HepG2 (cell line): Measurements from ENCODE around the gene TSR1. TPM values are rescaled to one million over a fixed set of nuclear protein-coding genes. Genes with fewer than 3 reads are reported as not detected.

Experiments used
- HDAC1 ChIP-seq: sonication (generic); formaldehyde crosslinking; IDR thresholded peaks from 2 replicates; pipeline ENCODE4 v1.5.1; 2020; ENCODE audit warnings: mild to moderate bottlenecking, missing genetic modification reagents
- HNRNPK ChIP-seq: fragments of 200-400 bp; formaldehyde crosslinking; IDR thresholded peaks from 2 replicates; pipeline ENCODE4 v1.6.1; 2018; ENCODE audit warnings: low read length, low read depth, moderate library complexity, mild to moderate bottlenecking; ENCODE audit not compliant: poor library complexity, severe bottlenecking
- IKZF4 ChIP-seq: sonication (generic); formaldehyde crosslinking; IDR thresholded peaks from 2 replicates; pipeline ENCODE4 v1.5.1; 2020; ENCODE audit warnings: borderline replicate concordance, mild to moderate bottlenecking, low read depth, missing genetic modification reagents; ENCODE audit errors: not compliant biosample characterization
- PRDM10 ChIP-seq: sonication (generic); formaldehyde crosslinking; IDR thresholded peaks from 2 replicates; pipeline ENCODE4 v1.4.0; 2020; ENCODE audit warnings: low read depth, missing genetic modification reagents
- RBFOX2 ChIP-seq: fragments of 200-400 bp; formaldehyde crosslinking; IDR thresholded peaks from 2 replicates; pipeline ENCODE4 v1.6.1; 2017; ENCODE audit warnings: low read depth, mild to moderate bottlenecking, low read length
- SIX4 ChIP-seq: sonication (generic); formaldehyde crosslinking; IDR thresholded peaks from 2 replicates; pipeline ENCODE4 v1.4.0; 2020; ENCODE audit warnings: missing genetic modification reagents
- SPEN ChIP-seq: sonication (generic); formaldehyde crosslinking; IDR thresholded peaks from 2 replicates; pipeline ENCODE4 v1.5.1; 2020; ENCODE audit warnings: low read depth, mild to moderate bottlenecking, missing genetic modification reagents
- TBX3 ChIP-seq: fragments of 450-650 bp; IDR thresholded peaks from 2 replicates; pipeline ENCODE4 v1.6.1; 2017; ENCODE audit warnings: antibody characterized with exemption, mild to moderate bottlenecking, inconsistent platforms, borderline replicate concordance
- ZBTB7B ChIP-seq: sonication (generic); formaldehyde crosslinking; IDR thresholded peaks from 2 replicates; pipeline ENCODE4 v1.4.0; 2020; ENCODE audit warnings: missing genetic modification reagents
- ZNF317 ChIP-seq: sonication (generic); formaldehyde crosslinking; IDR thresholded peaks from 2 replicates; pipeline ENCODE4 v1.5.0; 2020; ENCODE audit warnings: mild to moderate bottlenecking, missing genetic modification reagents
- ZNF549 ChIP-seq: sonication (generic); formaldehyde crosslinking; IDR thresholded peaks from 2 replicates; pipeline ENCODE4 v1.5.0; 2020; ENCODE audit warnings: missing genetic modification reagents
- ZNF550 ChIP-seq: sonication (generic); formaldehyde crosslinking; IDR thresholded peaks from 2 replicates; pipeline ENCODE4 v1.4.0; 2020; ENCODE audit warnings: mild to moderate bottlenecking, missing genetic modification reagents, borderline replicate concordance
- ZNF570 ChIP-seq: sonication (generic); formaldehyde crosslinking; IDR thresholded peaks from 2 replicates; pipeline ENCODE4 v1.4.0; 2020; ENCODE audit warnings: mild to moderate bottlenecking, missing genetic modification reagents, borderline replicate concordance
- ZNF639 ChIP-seq: conservative IDR thresholded peaks from 2 replicates; pipeline ENCODE4 v1.6.1; 2018; ENCODE audit warnings: missing genetic modification reagents
- ZNF674 ChIP-seq: sonication (generic); formaldehyde crosslinking; IDR thresholded peaks from 2 replicates; pipeline ENCODE4 v1.5.0; 2020; ENCODE audit warnings: low read depth, mild to moderate bottlenecking, missing genetic modification reagents
- ZNF850 ChIP-seq: sonication (generic); formaldehyde crosslinking; conservative IDR thresholded peaks from 2 replicates; pipeline ENCODE4 v1.9.0; 2021; ENCODE audit warnings: mild to moderate bottlenecking, missing genetic modification reagents
- polyA plus RNA-seq, 8 experiments: library from polyadenylated mRNA; depleted of rRNA in 3 of 8; stranded (reverse) in 7 of 8; unstranded in 1 of 8; fragments of >200 nt; fragmentation: Illumina TruSeq in 4 of 8; extraction: Trizol in 4 of 8; gene quantifications; 2 replicates each; pipeline versions ENCODE4 v1.2.1 to v1.2.3, GENCODE V29; 2011 to 2016; ENCODE audit warnings: low read depth in 4 of 8, missing spikeins in 1 of 8, mixed read lengths in 1 of 8; ENCODE audit not compliant: insufficient read depth in 1 of 8
- total RNA-seq, 5 experiments: library from RNA; depleted of rRNA; stranded (reverse); fragments of >200 nt; fragmentation: Illumina TruSeq; extraction: Trizol; gene quantifications; 2 replicates each; pipeline ENCODE4 v1.2.3, GENCODE V29; 2016; ENCODE audit warnings: low read depth in 1 of 5
- TF ChIP-seq, protein P1 (sequence below): sonication (generic); formaldehyde crosslinking; IDR thresholded peaks from 2 replicates; pipeline ENCODE4 v1.5.1; 2020; ENCODE audit warnings: mild to moderate bottlenecking, missing genetic modification reagents, moderate library complexity
- TF ChIP-seq, protein P2 (sequence below): sonication (generic); formaldehyde crosslinking; IDR thresholded peaks from 2 replicates; pipeline ENCODE4 v1.4.0; 2020; ENCODE audit warnings: missing genetic modification reagents, low read depth, mild to moderate bottlenecking, borderline replicate concordance

Gene TSR1
- total and polyA plus RNA-seq, 2 of the 13 experiments (the other 11 are each of a cell fraction or from before 2014, with no cell fraction given), result 7.1 to 65.8 TPM

DNA sequence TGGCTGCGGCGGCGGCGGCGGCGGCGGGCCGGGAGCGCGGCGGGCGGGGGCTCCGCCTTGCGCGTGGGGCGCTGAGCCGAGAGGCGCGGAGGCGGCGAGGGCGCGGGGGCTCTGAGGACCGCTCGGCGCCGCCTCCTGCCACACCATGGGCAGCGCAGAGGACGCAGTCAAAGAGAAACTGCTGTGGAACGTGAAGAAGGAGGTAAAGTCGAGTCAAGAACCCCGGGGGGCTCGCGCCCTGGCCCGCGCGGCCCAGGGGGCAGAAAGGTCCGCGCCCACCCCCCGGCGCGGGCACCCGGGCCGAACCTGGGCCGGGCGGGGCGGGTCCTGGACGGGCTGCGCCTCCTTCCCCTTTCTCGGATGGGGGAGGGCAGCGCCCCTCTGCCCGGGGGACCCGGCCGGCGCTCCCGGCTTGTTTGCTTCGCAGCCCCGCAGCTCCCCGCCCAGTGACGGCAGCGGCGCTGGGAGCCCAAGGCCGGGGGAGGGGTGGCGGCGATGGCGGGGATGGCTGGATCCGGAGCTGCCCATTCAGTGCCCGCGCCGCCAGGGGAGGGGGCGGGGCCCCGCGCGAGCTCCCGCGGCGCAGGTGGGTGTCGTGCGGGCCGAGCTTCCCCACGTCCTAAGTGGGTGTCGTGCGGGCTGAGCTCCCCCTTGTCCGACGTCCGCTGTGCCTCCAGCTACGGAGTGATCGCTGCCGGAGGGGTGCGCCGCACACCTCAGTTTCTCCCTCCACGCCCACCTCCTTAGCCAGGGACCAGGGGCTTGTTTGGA lies 1.5 kb upstream of the TSR1 start (continued):
- TF ChIP-seq, protein P1, sequence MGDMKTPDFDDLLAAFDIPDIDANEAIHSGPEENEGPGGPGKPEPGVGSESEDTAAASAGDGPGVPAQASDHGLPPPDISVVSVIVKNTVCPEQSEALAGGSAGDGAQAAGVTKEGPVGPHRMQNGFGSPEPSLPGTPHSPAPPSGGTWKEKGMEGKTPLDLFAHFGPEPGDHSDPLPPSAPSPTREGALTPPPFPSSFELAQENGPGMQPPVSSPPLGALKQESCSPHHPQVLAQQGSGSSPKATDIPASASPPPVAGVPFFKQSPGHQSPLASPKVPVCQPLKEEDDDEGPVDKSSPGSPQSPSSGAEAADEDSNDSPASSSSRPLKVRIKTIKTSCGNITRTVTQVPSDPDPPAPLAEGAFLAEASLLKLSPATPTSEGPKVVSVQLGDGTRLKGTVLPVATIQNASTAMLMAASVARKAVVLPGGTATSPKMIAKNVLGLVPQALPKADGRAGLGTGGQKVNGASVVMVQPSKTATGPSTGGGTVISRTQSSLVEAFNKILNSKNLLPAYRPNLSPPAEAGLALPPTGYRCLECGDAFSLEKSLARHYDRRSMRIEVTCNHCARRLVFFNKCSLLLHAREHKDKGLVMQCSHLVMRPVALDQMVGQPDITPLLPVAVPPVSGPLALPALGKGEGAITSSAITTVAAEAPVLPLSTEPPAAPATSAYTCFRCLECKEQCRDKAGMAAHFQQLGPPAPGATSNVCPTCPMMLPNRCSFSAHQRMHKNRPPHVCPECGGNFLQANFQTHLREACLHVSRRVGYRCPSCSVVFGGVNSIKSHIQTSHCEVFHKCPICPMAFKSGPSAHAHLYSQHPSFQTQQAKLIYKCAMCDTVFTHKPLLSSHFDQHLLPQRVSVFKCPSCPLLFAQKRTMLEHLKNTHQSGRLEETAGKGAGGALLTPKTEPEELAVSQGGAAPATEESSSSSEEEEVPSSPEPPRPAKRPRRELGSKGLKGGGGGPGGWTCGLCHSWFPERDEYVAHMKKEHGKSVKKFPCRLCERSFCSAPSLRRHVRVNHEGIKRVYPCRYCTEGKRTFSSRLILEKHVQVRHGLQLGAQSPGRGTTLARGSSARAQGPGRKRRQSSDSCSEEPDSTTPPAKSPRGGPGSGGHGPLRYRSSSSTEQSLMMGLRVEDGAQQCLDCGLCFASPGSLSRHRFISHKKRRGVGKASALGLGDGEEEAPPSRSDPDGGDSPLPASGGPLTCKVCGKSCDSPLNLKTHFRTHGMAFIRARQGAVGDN (CRISPR knock-in tag), result peak; percentile 56; the same call in 1 of the 2 replicates
- no peak for TF ChIP-seq ZNF570 (CRISPR knock-in tag)
- peak; percentile 67 for TF ChIP-seq IKZF4
- no peak for TF ChIP-seq ZNF850
- TF ChIP-seq ZNF639 (CRISPR knock-in tag), result no peak
- TF ChIP-seq, protein P2, sequence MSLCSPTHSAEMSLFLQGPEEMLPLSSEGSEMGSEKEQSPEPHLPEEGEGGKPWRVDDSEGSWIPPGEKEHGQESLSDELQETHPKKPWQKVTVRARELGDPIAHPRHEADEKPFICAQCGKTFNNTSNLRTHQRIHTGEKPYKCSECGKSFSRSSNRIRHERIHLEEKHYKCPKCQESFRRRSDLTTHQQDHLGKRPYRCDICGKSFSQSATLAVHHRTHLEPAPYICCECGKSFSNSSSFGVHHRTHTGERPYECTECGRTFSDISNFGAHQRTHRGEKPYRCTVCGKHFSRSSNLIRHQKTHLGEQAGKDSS (CRISPR knock-in tag), result 0 out of 2 replicates have a peak, but pooled peaks have one; percentile 29
- TF ChIP-seq ZNF550, result no peak
- TF ChIP-seq ZBTB7B, result no peak
- no peak for TF ChIP-seq SIX4 (CRISPR knock-in tag)
- peak; percentile 53; the same call in 1 of the 2 replicates for TF ChIP-seq RBFOX2
- TF ChIP-seq HNRNPK, result peak; percentile 49
- TF ChIP-seq HDAC1 (CRISPR knock-in tag), result 0 out of 2 replicates have a peak, but pooled peaks have one; percentile 8
- no peak for TF ChIP-seq TBX3
- TF ChIP-seq ZNF549 (CRISPR knock-in tag), result no peak
- TF ChIP-seq SPEN (CRISPR knock-in tag), result no peak
- 0 out of 2 replicates have a peak, but pooled peaks have one; percentile 36 for TF ChIP-seq ZNF674 (CRISPR knock-in tag)
- TF ChIP-seq PRDM10 (CRISPR knock-in tag), result 0 out of 2 replicates have a peak, but pooled peaks have one; percentile 64
- 0 out of 2 replicates have a peak, but pooled peaks have one; percentile 35 for TF ChIP-seq ZNF317 (CRISPR knock-in tag)
